Measurements from ENCODE around the gene PIGM.

The PIGM gene

DNA sequence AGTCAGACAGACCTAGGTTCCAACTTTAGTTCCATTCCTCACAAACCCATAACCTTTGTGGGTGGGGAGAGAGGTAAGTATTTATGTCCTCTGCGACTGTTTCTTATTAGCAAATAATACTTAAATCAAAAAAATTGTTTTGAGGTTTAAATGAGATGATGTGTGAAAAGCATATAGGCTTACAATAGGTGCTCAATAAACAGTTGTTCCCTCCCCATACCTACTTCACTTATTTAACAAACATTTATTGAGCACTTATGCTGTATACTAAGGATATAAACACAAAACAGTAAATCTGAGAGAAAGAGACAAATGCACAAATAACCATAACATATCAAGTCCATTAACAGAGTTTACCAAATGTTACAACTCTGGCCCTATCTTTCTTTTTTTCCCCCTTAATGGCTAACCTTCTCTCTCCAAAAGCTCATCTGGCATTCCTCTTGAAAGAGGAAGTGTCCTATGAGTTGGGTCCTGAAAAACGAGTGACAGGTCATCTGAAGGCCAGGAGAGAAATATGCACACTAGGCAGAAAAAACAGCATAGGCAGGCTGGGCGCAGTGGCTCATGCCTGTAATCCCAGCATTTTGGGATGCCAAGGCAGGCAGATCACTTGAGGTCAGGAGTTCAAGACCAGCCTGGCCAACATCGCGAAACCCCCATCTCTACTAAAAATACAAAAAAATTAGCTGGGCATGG is 10.3 kb downstream of the PIGM start:
- Histone ChIP-seq H3K4me2 (ENCODE audit: low read length) (no peak overlapping the region), H3K4me1 (no peaks in the 10 kb centered on the region), H2AFZ (no peak overlapping the region), H3K9me3 (ENCODE audit: control insufficient read depth, low read length) (no peaks in the 10 kb centered on the region), H3K36me3 (ENCODE audit: control insufficient read depth, insufficient read depth, low read length) (no peaks in the 10 kb centered on the region), H3K27me3 (ENCODE audit: control insufficient read depth, insufficient read depth, low read length) (no peaks in the 10 kb centered on the region), H3K79me2 (no peaks in the 10 kb centered on the region), H3K9ac (no peak overlapping the region), H3K27ac (no peak overlapping the region), H3K4me3 (ENCODE audit: low read depth, low read length) (no peak overlapping the region)
- TF ChIP-seq CTCF (IDR thresholded peaks at IDR 0.05), result no peak

DNA sequence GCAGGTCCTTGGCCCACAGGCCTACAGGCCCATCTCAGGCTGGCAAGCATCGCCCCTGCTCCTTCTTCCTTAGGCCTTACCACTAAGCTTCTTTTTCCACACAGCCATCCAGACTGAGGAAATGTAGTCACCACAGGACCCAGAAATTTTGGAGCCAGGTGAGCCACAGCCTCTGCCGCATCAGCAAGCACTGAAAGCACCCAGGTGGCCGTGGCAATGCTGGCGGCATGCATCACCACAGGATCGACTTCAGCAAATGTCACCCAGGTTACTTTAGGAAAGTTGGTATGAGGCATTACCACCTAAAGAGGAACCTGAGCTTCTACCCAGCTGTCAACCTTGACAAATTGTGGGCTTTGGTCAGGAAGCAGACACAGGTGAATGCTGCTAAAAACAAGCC is 11.6 kb downstream of the PIGM start:
- H3K4me3 ChIP-seq (ENCODE audit: low read depth, low read length), result no peak overlapping the region
- H3K36me3 ChIP-seq (ENCODE audit: control insufficient read depth, insufficient read depth, low read length), result no peaks in the 10 kb centered on the region
- no peak overlapping the region for H3K27ac ChIP-seq
- H3K9ac ChIP-seq, result no peak overlapping the region
- no peaks in the 10 kb centered on the region for H3K79me2 ChIP-seq
- TF ChIP-seq CTCF (IDR thresholded peaks at IDR 0.05), result no peak
- H2AFZ ChIP-seq, result no peak overlapping the region
- no peaks in the 10 kb centered on the region for H3K4me1 ChIP-seq
- H3K4me2 ChIP-seq (ENCODE audit: low read length), result no peak overlapping the region
- H3K27me3 ChIP-seq (ENCODE audit: control insufficient read depth, insufficient read depth, low read length), result no peaks in the 10 kb centered on the region
- H3K9me3 ChIP-seq (ENCODE audit: control insufficient read depth, low read length), result no peaks in the 10 kb centered on the region

- Histone ChIP-seq H3K4me3 (ENCODE audit: low read depth, low read length) (no peak overlapping the region), H3K27ac (no peak overlapping the region), H3K27me3 (ENCODE audit: control insufficient read depth, insufficient read depth, low read length) (no peaks in the 10 kb centered on the region), H3K4me2 (ENCODE audit: low read length) (no peak overlapping the region), H3K36me3 (ENCODE audit: control insufficient read depth, insufficient read depth, low read length) (no peaks in the 10 kb centered on the region), H3K9me3 (ENCODE audit: control insufficient read depth, low read length) (no peaks in the 10 kb centered on the region), H3K9ac (no peak overlapping the region), H3K4me1 (no peaks in the 10 kb centered on the region), H3K79me2 (no peaks in the 10 kb centered on the region), H2AFZ (no peak overlapping the region)
- TF ChIP-seq CTCF (IDR thresholded peaks at IDR 0.05), result no peak
Measured at GRCh38 chr1:160018900-160019299, 12.9 kb downstream of the PIGM start.

- Histone ChIP-seq H3K36me3 (ENCODE audit: control insufficient read depth, insufficient read depth, low read length) (no peaks in the 10 kb centered on the region), H2AFZ (no peak overlapping the region), H3K4me3 (ENCODE audit: low read depth, low read length) (no peak overlapping the region), H3K27me3 (ENCODE audit: control insufficient read depth, insufficient read depth, low read length) (no peaks in the 10 kb centered on the region), H3K4me1 (no peaks in the 10 kb centered on the region), H3K9ac (no peak overlapping the region), H3K79me2 (no peaks in the 10 kb centered on the region), H3K9me3 (ENCODE audit: control insufficient read depth, low read length) (no peaks in the 10 kb centered on the region), H3K27ac (no peak overlapping the region), H3K4me2 (ENCODE audit: low read length) (no peak overlapping the region)
- TF ChIP-seq CTCF (IDR thresholded peaks at IDR 0.05), result no peak
Measured at GRCh38 chr1:160018347-160018746, 13.4 kb downstream of the PIGM start.

- H3K27ac ChIP-seq, result no peak overlapping the region
- no peaks in the 10 kb centered on the region for H3K4me1 ChIP-seq
- no peak overlapping the region for H3K9ac ChIP-seq
- H3K4me3 ChIP-seq (ENCODE audit: low read depth, low read length), result no peak overlapping the region
- no peak for TF ChIP-seq CTCF (IDR thresholded peaks at IDR 0.05)
- H3K27me3 ChIP-seq (ENCODE audit: control insufficient read depth, insufficient read depth, low read length), result no peaks in the 10 kb centered on the region
- H3K9me3 ChIP-seq (ENCODE audit: control insufficient read depth, low read length), result no peaks in the 10 kb centered on the region
- no peaks in the 10 kb centered on the region for H3K36me3 ChIP-seq (ENCODE audit: control insufficient read depth, insufficient read depth, low read length)
- H3K4me2 ChIP-seq (ENCODE audit: low read length), result no peak overlapping the region
- no peaks in the 10 kb centered on the region for H3K79me2 ChIP-seq
- no peak overlapping the region for H2AFZ ChIP-seq
Measured at GRCh38 chr1:160017592-160017991, 14.2 kb downstream of the PIGM start.

Measured in parathyroid adenoma (tissue), 2 donors.